NCI-H1694 treated with DMSO at 0.1 percent for 48 hours (cell line): Measurements from ENCODE around the gene IFNA10.
"Not testable (repeated sequence)": the region's sequence is repeated elsewhere in the genome, so short reads cannot be mapped to it uniquely, and the experiment has no call there.

Source experiments
- DNase-seq: peaks from one replicate; lab custom pipeline; 2025; lab: John Stamatoyannopoulos, UW

IFNA10 gene

GRCh38 chr9:21194867-21195776 lies 11.8 kb downstream of the IFNA10 start:
- peak; percentile 15 for DNase-seq

DNA sequence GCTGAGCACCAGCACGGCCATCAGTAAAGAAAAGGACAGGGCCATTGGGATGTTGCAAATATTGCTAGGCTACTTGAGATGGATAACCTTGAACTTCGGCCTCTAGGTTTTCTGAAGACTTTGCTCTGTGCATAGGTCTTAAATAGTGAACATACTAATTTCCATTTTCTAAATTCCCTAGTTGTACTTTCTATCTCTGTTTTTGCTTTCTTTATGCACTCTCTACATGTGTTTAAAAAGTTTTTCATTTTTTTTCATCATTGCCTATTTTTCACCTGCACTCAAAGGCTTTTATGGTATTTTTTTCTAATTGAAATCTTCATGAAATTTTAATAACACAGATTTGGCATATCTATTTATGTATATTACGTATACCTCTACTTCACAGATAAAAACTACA lies 19.5 kb downstream of the IFNA10 start, which contains the start of gene IFNA4:
TSS of gene IFNA4 (minus strand) at position 101 of the 400 bp plus-strand sequence. CDS start at position 45, 56 bp downstream.
- DNase-seq, result not testable (repeated sequence)

- DNase-seq, result peak; percentile 2
Measured at GRCh38 chr9:21182810-21183736, 23.9 kb downstream of the IFNA10 start.

DNA sequence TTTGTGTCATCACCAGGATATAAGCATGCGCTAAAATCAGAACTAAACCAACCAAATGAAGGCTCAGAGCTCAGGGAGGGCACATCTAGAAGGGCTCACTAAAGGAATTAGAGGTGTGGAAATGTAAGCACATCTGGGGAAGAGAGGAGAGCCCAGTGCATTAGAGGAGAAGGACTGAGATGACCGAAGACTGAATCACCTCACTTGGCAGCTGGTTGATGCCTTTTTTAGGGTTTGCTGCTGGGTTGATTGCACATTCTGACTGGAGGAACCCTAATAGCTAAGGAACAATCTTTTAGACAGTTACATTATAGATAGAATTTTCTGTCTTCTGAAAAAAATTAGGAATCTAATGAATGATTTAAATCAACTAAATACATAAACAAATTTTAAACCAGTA lies 32.3 kb downstream of the IFNA10 start:
- no peak for DNase-seq

GRCh38 chr9:21172156-21172555 lies 34.8 kb downstream of the IFNA10 start:
- DNase-seq, result no peak

DNA sequence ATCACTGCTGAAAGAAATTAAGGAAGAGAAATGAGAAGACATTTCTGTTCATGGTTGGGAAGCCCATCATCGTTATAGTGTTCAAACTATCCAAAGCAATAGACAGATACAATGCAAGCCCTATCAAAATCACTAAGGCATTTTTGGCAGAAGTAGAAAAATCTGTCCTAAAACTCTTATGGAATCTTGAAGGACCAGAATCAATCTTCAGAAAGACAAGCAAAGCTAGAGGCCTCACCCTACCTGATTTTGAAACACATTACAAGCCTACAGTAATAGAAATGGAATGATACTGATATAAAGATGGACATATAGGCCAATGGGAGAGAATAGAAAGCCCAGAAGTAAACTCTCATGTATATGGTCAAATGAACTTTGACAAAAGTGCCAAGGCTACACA lies 35.6 kb downstream of the IFNA10 start:
- no peak for DNase-seq

DNA sequence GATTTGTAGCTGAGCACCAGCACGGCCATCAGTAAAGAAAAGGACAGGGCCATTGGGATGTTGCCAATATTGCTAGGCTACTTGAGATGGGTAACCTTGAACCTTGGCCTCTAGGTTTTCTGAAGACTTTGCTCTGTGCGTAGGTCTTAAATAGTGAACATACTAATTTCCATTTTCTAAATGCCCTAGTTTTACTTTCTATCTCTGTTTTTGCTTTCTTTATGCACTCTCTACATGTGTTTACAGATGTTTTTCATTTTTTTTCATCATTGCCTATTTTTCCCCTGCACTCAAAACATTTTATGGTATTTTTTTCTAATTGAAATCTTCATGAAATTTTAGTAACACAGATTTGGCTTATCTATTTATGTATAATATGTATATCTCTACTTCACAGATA lies 40.4 kb downstream of the IFNA10 start, which contains the start of gene IFNA21:
TSS of gene IFNA21 (minus strand) at position 101 of the 400 bp plus-strand sequence. CDS start at position 53, 48 bp downstream.
- not testable (repeated sequence) for DNase-seq

- no peak for DNase-seq
Measured at GRCh38 chr9:21165516-21165915, 41.4 kb downstream of the IFNA10 start.

GRCh38 chr9:21160178-21160577 lies 46.8 kb downstream of the IFNA10 start:
- DNase-seq, result no peak
